SU-DHL-6 (cell line): Measurements from ENCODE around the gene GPR152.

Experiments used
- H2AFZ ChIP-seq: fragments of 200-600 bp; sonication (generic); 2 replicates; pipeline ENCODE4 v1.6.1; 2014; ENCODE audit warnings: low read depth, mild to moderate bottlenecking, moderate library complexity, mixed read lengths, antibody characterized with exemption, low read length; ENCODE audit not compliant: severe bottlenecking
- H3F3A ChIP-seq: fragments of 200-600 bp; shearing (Covaris generic); 2 replicates; pipeline ENCODE4 v1.6.0; 2016; ENCODE audit warnings: antibody characterized with exemption, mild to moderate bottlenecking; ENCODE audit not compliant: insufficient read depth
- H3K27ac ChIP-seq: fragments of 200-600 bp; sonication (generic); 2 replicates; pipeline ENCODE4 v1.5.1; 2016; ENCODE audit warnings: low read depth, mild to moderate bottlenecking, low read length, moderate library complexity, mixed read lengths
- H3K27me3 ChIP-seq: fragments of 200-600 bp; sonication (generic), shearing (Covaris generic); 2 replicates; pipeline ENCODE4 v1.6.0; 2014; ENCODE audit warnings: mild to moderate bottlenecking, low read length
- H3K36me3 ChIP-seq: fragments of 200-600 bp; sonication (generic); 2 replicates; pipeline ENCODE4 v1.6.1; 2014; ENCODE audit warnings: mild to moderate bottlenecking, low read length, mixed read lengths
- H3K4me2 ChIP-seq: fragments of 300-600, 200-600 bp; shearing (Covaris generic), sonication (generic); 2 replicates; pipeline ENCODE4 v1.6.0; 2014; ENCODE audit warnings: low read length, low read depth, mild to moderate bottlenecking; ENCODE audit not compliant: poor library complexity, severe bottlenecking
- H3K4me3 ChIP-seq: fragments of 200-600 bp; sonication (generic); 2 replicates; pipeline ENCODE4 v1.5.1; 2014; ENCODE audit warnings: antibody characterized with exemption, low read length, mild to moderate bottlenecking, mixed read lengths; ENCODE audit not compliant: insufficient read depth, poor library complexity, severe bottlenecking
- H3K79me2 ChIP-seq: fragments of 200-600 bp; sonication (generic); 2 replicates; pipeline ENCODE4 v1.6.1; 2014; ENCODE audit warnings: mild to moderate bottlenecking, low read length, moderate library complexity; ENCODE audit not compliant: insufficient read depth
- H3K9ac ChIP-seq: fragments of 200-600 bp; sonication (generic); 2 replicates; pipeline ENCODE4 v1.7.0; 2014; ENCODE audit warnings: mild to moderate bottlenecking, low read length
- H3K9me2 ChIP-seq: fragments of 200-600 bp; sonication (generic); replicated peaks from 2 replicates; pipeline ENCODE4 v1.6.1; 2014; ENCODE audit warnings: low read length; ENCODE audit not compliant: insufficient read depth
- H3K9me3 ChIP-seq: fragments of 200-600 bp; sonication (generic); 2 replicates; pipeline ENCODE4 v1.6.1; 2014; ENCODE audit warnings: low read length, mixed read lengths; ENCODE audit not compliant: insufficient read depth
- H4K20me1 ChIP-seq: fragments of 200-600 bp; sonication (generic); 2 replicates; pipeline ENCODE4 v1.6.1; 2014; ENCODE audit warnings: low read depth, mild to moderate bottlenecking, antibody characterized with exemption, low read length, moderate library complexity, mixed read lengths
- CTCF ChIP-seq: fragments of 200-600 bp; sonication (generic); IDR thresholded peaks from one replicate; pipeline ENCODE4 v1.5.1; 2017; ENCODE audit warnings: antibody characterized with exemption, mild to moderate bottlenecking, low read length, moderate library complexity; ENCODE audit not compliant: insufficient read depth, poor library complexity, severe bottlenecking
- EZH2phosphoT487 ChIP-seq: fragments of 200-600 bp; sonication (generic), shearing (Covaris generic); conservative IDR thresholded peaks from 2 replicates; pipeline ENCODE4 v1.6.1; 2018; ENCODE audit warnings: mild to moderate bottlenecking, antibody characterized with exemption, low read length, moderate library complexity, mixed read lengths

Gene GPR152

GRCh38 chr11:67433536-67434394 lies 18.8 kb downstream of the GPR152 start:
- H3K36me3 ChIP-seq: no peaks in the 10 kb centered on the region

GRCh38 chr11:67432655-67433349 lies 19.7 kb downstream of the GPR152 start:
- H3K9ac ChIP-seq: no peak overlapping the region
- H3K79me2 ChIP-seq: peaks cover 21% of the 10 kb centered on the region
- no peaks in the 10 kb centered on the region for H4K20me1 ChIP-seq
- no peaks in the 10 kb centered on the region for H3K27me3 ChIP-seq
- H3K4me3 ChIP-seq: no peak overlapping the region
- no peak overlapping the region for H3K4me2 ChIP-seq
- no peak for TF ChIP-seq EZH2phosphoT487
- no peak for TF ChIP-seq CTCF
- H2AFZ ChIP-seq: no peak overlapping the region
- peak overlapping the region; percentile 100; the same call in 1 of the 2 replicates for H3K27ac ChIP-seq
- no peaks in the 10 kb centered on the region for H3K9me3 ChIP-seq
- H3F3A ChIP-seq: peaks cover 43% of the 10 kb centered on the region
- no peaks in the 10 kb centered on the region for H3K9me2 ChIP-seq
- H3K36me3 ChIP-seq: no peaks in the 10 kb centered on the region

More at GRCh38 chr11:67433536-67434394, 18.8 kb downstream of the GPR152 start:
- Histone ChIP-seq H3K27me3 (no peaks in the 10 kb centered on the region), H4K20me1 (no peaks in the 10 kb centered on the region), H3K27ac (peak overlapping the region; percentile 100), H3K9me3 (no peaks in the 10 kb centered on the region), H3F3A (peaks cover 50% of the 10 kb centered on the region), H3K4me2 (peak overlapping the region; percentile 99), H3K9ac (peak overlapping the region; percentile 100; the same call in 1 of the 2 replicates), H2AFZ (no peak overlapping the region), H3K4me3 (no peak overlapping the region), H3K9me2 (no peaks in the 10 kb centered on the region), H3K79me2 (peaks cover 25% of the 10 kb centered on the region)
- TF ChIP-seq CTCF: no peak
- no peak for TF ChIP-seq EZH2phosphoT487

- no peak overlapping the region for H2AFZ ChIP-seq
- H3K36me3 ChIP-seq: no peaks in the 10 kb centered on the region
- no peaks in the 10 kb centered on the region for H3K9me2 ChIP-seq
- no peaks in the 10 kb centered on the region for H3K9me3 ChIP-seq
- H3K9ac ChIP-seq: no peak overlapping the region
- H3K27ac ChIP-seq: no peak overlapping the region
- H3K4me2 ChIP-seq: no peak overlapping the region
- H3K27me3 ChIP-seq: no peaks in the 10 kb centered on the region
- no peak for TF ChIP-seq EZH2phosphoT487
- TF ChIP-seq CTCF: no peak
- H3K79me2 ChIP-seq: peaks cover 17% of the 10 kb centered on the region
- no peak overlapping the region for H3K4me3 ChIP-seq
- H3F3A ChIP-seq: peaks cover 34% of the 10 kb centered on the region
- no peaks in the 10 kb centered on the region for H4K20me1 ChIP-seq
Measured at GRCh38 chr11:67431346-67432249, 20.9 kb downstream of the GPR152 start.
